Stimulated activated naive CD4-positive, alpha-beta T cell treated with Interleukin-2 at 50 U/mL for 16 hours (primary cell): Measurements from ENCODE around the gene FAM111A.

Source experiments
- DNase-seq: peaks from one replicate; lab custom pipeline; 2025; lab: John Stamatoyannopoulos, UW

Gene FAM111A

GRCh38 chr11:59141673-59142460 is 789 bp upstream of the FAM111A start:
- no peak for DNase-seq

GRCh38 chr11:59144096-59144495 is 1.4 kb downstream of the FAM111A start:
- no peak for DNase-seq

GRCh38 chr11:59144579-59145345 is 2.1 kb downstream of the FAM111A start:
- peak; percentile 53 for DNase-seq

- no peak for DNase-seq
These were observed 2.9 kb downstream of the FAM111A start for GRCh38 chr11:59145534-59145933.

GRCh38 chr11:59151761-59152160 is 9.1 kb downstream of the FAM111A start:
- no peak for DNase-seq

- peak; percentile 14 for DNase-seq
These were observed 9.8 kb downstream of the FAM111A start for GRCh38 chr11:59152312-59152951.

GRCh38 chr11:59154610-59155009 is 12.0 kb downstream of the FAM111A start:
- no peak for DNase-seq

- DNase-seq = no peak
These were observed 14.8 kb downstream of the FAM111A start for GRCh38 chr11:59157433-59157832.

GRCh38 chr11:59158206-59159068 is 15.8 kb downstream of the FAM111A start:
- peak; percentile 44 for DNase-seq

- no peak for DNase-seq
These were observed 21.4 kb downstream of the FAM111A start for GRCh38 chr11:59164028-59164427.

GRCh38 chr11:59171508-59172322 is 29.1 kb downstream of the FAM111A start, which contains the start of gene DTX4:
DTX4 (plus strand) TSS chr11:59172132; CDS start chr11:59172596, 464 bp downstream.
- DNase-seq = peak; percentile 90

- no peak for DNase-seq
These were observed 29.9 kb downstream of the FAM111A start for GRCh38 chr11:59172345-59173079.

- DNase-seq = no peak
These were observed 30.7 kb downstream of the FAM111A start for GRCh38 chr11:59173080-59173963.

GRCh38 chr11:59173964-59174663 is 31.5 kb downstream of the FAM111A start:
- DNase-seq = no peak

GRCh38 chr11:59174664-59175033 is 32.0 kb downstream of the FAM111A start:
- no peak for DNase-seq

GRCh38 chr11:59175091-59175501 is 32.4 kb downstream of the FAM111A start:
- no peak for DNase-seq

- no peak for DNase-seq
These were observed 33.7 kb downstream of the FAM111A start for GRCh38 chr11:59176330-59176729.

- DNase-seq = no peak
These were observed 35.7 kb downstream of the FAM111A start for GRCh38 chr11:59178402-59178801.
